C4-2B (cell line): ENCODE measurements around the gene NUP188.

Source experiments
- CTCF ChIP-seq: fragments of 450-650 bp; conservative IDR thresholded peaks from 2 replicates; pipeline ENCODE4 v1.5.1; 2017; ENCODE audit warnings: mild to moderate bottlenecking
- ZFX ChIP-seq: fragments of 450-650 bp; IDR thresholded peaks from 2 replicates; pipeline ENCODE4 v1.6.1; 2017

GRCh38 chr9:128936171-128936865, 11.2 kb upstream of the NUP188 start:
- TF ChIP-seq CTCF (no peak), ZFX (no peak)
